IMR-90 (cell line): Measurements from ENCODE around the gene PRM2.

ENCODE experiments used
- CEBPB ChIP-seq: IDR thresholded peaks from 2 replicates; pipeline ENCODE4 v1.6.1; 2012; ENCODE audit warnings: low read depth, low read length, improper control_type of control experiment
- CHD1 ChIP-seq: IDR thresholded peaks from 2 replicates; pipeline ENCODE4 v1.6.1; 2012; ENCODE audit warnings: low read depth, low read length, improper control_type of control experiment
- CTCF ChIP-seq: conservative IDR thresholded peaks from 2 replicates; pipeline ENCODE4 v1.5.1; 2012; ENCODE audit warnings: mild to moderate bottlenecking, low read depth, low read length, improper control_type of control experiment
- MAFK ChIP-seq: IDR thresholded peaks from 2 replicates; pipeline ENCODE4 v1.6.1; 2012; ENCODE audit warnings: low read depth, low read length, improper control_type of control experiment
- MAZ ChIP-seq: IDR thresholded peaks from 2 replicates; pipeline ENCODE4 v1.6.1; 2012; ENCODE audit warnings: low read depth, mild to moderate bottlenecking, low read length, improper control_type of control experiment, moderate library complexity, borderline replicate concordance
- NFE2L2 ChIP-seq: fragments of 150-350 bp; IDR thresholded peaks from 2 replicates; pipeline ENCODE4 v1.6.1; 2016; ENCODE audit warnings: low read depth, mild to moderate bottlenecking, low read length
- POLR2A ChIP-seq: IDR thresholded peaks from 2 replicates; pipeline ENCODE4 v1.6.1; 2012; ENCODE audit warnings: mild to moderate bottlenecking, low read depth, low read length
- RCOR1 ChIP-seq: IDR thresholded peaks from 2 replicates; pipeline ENCODE4 v1.6.1; 2012; ENCODE audit warnings: mild to moderate bottlenecking, low read length, improper control_type of control experiment; ENCODE audit not compliant: insufficient replicate concordance

DNA sequence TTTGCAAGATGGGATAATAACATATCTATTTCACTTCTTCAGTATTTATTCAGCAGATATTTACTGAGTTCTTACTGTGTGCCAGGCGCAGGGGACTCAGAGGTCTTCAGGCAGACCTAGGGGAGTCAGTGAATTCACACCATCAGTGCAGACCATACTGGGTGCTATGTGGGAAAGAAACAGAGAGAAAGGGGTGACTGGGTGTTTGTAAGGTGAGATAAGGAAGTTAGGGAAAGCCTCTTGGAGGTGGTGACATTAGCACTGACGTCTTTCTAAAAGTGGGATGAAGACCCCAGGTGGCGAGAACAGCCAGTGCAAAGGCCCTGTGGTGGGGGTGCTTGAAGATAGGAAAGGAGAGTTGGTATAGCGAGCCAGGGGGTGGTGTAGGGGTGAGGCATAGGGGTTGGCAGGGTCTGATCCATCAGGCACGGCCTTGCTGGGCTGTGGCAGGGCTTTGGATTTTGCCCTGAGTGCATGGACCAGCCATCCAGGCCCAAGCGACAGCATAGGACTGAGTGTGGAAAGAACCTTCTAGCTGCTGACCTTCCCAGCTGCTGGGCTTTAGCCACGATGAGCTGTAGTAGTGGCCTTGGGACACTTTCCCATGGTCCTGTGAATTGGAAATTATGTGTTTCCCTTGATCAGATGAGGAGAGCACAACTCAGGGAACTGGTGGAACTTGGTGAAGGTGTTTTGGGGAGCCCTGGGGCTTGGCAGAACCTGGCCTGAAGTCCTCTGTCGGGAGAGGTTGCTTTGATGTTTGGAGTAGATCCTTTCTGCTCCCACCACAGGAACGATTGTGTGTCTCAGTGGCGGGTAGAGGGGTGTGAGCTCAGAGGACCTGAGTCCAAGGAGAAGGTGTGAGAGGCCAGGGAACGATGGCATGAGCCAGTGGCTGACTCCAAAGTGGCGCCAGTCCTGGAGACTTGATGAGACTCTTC lies 16.4 kb downstream of the PRM2 start:
- no peak for TF ChIP-seq CTCF
- no peak for TF ChIP-seq MAFK
- no peak for TF ChIP-seq CHD1
- no peak for TF ChIP-seq CEBPB
- no peak for TF ChIP-seq RCOR1
- no peak for TF ChIP-seq POLR2A
- TF ChIP-seq MAZ: no peak
- TF ChIP-seq NFE2L2: no peak
